ENCODE measurements around the gene RHOB. TPM values are rescaled to one million over a fixed set of nuclear protein-coding genes. Genes with fewer than 3 reads are reported as not detected.
A peak's percentile ranks its signal among the peaks of the same experiment; 100 is the strongest.

RHOB gene
- polyA plus RNA-seq, 3 donors = 43.3 to 602 (median 66.3) TPM

DNA sequence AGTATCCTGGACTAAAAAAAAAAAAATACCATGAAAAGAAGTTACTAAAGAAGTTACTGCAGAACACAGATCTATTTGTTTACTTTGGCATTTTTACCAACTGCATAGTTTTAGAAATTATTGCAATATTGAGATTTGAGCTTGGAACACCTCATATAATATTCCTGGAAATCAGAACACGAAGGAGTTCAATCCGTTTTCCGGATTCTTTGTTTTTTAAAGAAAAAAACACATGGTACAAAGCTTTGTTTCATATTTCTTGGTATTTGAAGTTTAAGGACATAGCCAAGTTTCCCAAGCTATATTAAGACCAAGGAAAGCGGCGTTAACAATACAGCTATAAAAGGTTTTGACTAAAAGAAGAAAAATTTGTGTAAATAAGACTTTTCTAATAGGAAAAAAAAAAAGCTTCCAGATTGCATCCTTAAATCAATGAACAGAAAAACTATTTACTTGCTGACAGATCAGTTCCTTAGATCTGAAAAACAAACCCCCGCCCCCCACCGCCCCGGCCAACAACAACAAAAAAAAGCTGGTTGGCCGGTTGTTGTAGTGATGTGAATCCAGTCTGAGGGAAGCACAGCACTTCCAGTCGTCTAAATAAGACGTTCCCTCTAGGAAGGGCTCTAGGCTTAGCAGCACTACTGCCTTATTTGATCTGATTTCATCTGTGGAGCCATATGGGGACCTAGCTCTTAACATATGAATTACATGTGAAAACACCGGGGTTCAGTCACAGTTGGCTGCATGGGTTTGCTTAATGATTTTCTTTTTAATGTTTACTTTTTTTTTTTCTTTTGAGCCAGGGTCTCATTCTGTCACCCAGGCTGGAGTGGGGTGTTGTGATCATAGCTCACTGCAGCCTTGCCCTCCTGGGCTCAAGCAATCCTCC is 2.5 kb upstream of the RHOB start:
- Histone ChIP-seq H3K4me1 (ENCODE audit: control insufficient read depth in 1 of 2, insufficient read depth in 2 of 2, low read length in 2 of 2) (peaks cover 36 to 55% of the 10 kb centered on the region in 2 donors), H3K4me2 (replicated peaks; ENCODE audit: extremely low read depth, low read length, poor library complexity, severe bottlenecking) (no peak overlapping the region), H3K9me3 (replicated peaks in 1 of 2; ENCODE audit: control insufficient read depth in 1 of 2, insufficient read depth in 1 of 2, low read length in 2 of 2) (no peaks in the 10 kb centered on the region), H3K27me3 (ENCODE audit: control insufficient read depth in 2 of 2, insufficient read depth in 2 of 2, low read length in 2 of 2) (peaks cover 0 to 9% of the 10 kb centered on the region in 2 donors), H2AFZ (ENCODE audit: insufficient read depth, low read depth, low read length, poor library complexity, severe bottlenecking) (no peak overlapping the region), H3K4me3 (replicated peaks in 1 of 3; ENCODE audit: low read depth in 2 of 3, low read length in 3 of 3) (no peak overlapping the region), H3K79me2 (ENCODE audit: insufficient read depth, low read length) (peaks cover 20% of the 10 kb centered on the region), H3K27ac (ENCODE audit: low read depth in 1 of 2, low read length in 2 of 2) (no peak overlapping the region), H4K20me1 (ENCODE audit: insufficient read depth, low read length) (peaks cover 24% of the 10 kb centered on the region), H3K9ac (ENCODE audit: insufficient read depth, low read length, poor library complexity, severe bottlenecking) (no peak overlapping the region), H3K36me3 (replicated peaks in 1 of 2; ENCODE audit: control insufficient read depth in 1 of 2, insufficient read depth in 2 of 2, low read length in 2 of 2) (peaks cover 0 to 5% of the 10 kb centered on the region in 2 donors)
- H3K27me3 Mint-ChIP-seq (ENCODE audit: low read depth in 3 of 3) = peaks cover 13 to 33% (median 28%) of the 10 kb centered on the region in 3 donors
- H3K36me3 Mint-ChIP-seq = peaks cover 14 to 16% of the 10 kb centered on the region in 2 donors
- H3K27ac Mint-ChIP-seq = peak overlapping the region in 1 of 7 donors; percentile 22
- intact Hi-C loops (cut with micrococcal nuclease) = loop anchor here in 1 of 2 donors (10.0 kb wide), 1 partner anchor 90 kb away; the partner anchor contains the start of gene PUM2
- peak overlapping the region in 1 of 2 donors; percentile 7 for H3K4me3 Mint-ChIP-seq
- WGBS (ENCODE audit: insufficient coverage) = 88% methylated on average over 2 of the region's 12 CpGs
- DNase-seq = no peak
- peaks cover 34% of the 10 kb centered on the region for H3K4me1 Mint-ChIP-seq
- TF ChIP-seq CTCF (IDR thresholded peaks at IDR 0.05) = no peak
- H3K9me3 Mint-ChIP-seq = peaks cover 0 to 8% (median 2%) of the 10 kb centered on the region in 7 donors

DNA sequence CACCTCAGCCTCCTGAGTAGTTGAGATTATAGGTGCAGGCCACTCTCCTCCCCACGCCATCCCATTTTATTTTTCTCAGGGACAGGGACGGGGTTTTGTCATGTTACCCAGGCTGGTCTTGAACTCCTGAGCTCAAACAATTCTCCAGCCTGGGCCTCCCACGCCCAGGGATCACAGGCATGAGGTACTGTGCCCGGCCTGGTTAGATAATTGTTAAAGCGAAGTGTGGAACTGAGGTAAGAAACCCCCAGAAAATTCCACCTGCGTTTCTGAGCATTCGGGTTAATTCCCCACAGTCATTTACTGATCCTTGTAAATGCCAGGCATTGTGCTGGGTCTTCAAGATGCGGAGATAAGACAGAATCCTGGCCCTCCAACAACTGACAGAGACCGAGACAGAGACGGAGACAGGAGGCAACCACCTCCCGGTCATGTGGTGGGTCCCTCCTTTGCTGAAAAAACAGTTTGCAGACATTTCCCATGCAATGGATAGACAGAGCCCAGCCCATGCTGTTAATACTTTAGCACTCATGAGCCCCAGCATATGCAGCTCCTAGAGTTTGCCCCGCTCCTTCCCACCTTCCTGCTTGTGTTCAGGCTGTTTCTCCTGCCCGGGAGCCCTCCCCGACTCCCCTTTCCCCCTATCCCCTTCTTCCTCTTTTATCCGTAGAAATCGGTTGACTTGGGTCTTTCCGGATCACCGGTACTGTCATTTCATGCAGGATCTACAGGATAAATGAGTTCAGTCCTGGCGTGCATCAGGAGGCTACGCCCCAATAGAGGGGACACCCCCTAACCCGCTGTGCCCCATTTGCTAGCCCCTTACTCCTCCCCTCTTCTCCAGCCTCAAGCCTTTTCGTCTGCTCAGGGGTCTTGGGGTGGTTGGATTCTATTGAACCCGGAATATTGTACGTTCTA is 1.6 kb upstream of the RHOB start:
- Mint-ChIP-seq H3K27me3 (ENCODE audit: low read depth in 3 of 3) (peaks cover 15 to 33% (median 32%) of the 10 kb centered on the region in 3 donors), H3K36me3 (peaks cover 18 to 22% of the 10 kb centered on the region in 2 donors), H3K27ac (peak overlapping the region in 1 of 7 donors; percentile 53), H3K4me1 (peaks cover 36% of the 10 kb centered on the region), H3K9me3 (peaks cover 0 to 8% (median 3%) of the 10 kb centered on the region in 7 donors), H3K4me3 (peak overlapping the region; percentile 6 to 75)
- Histone ChIP-seq H3K27ac (ENCODE audit: low read depth in 1 of 2, low read length in 2 of 2) (no peak overlapping the region), H2AFZ (ENCODE audit: insufficient read depth, low read depth, low read length, poor library complexity, severe bottlenecking) (no peak overlapping the region), H3K4me3 (replicated peaks in 1 of 3; ENCODE audit: low read depth in 2 of 3, low read length in 3 of 3) (peak overlapping the region in 1 of 3 experiments; percentile 26), H3K9me3 (replicated peaks in 1 of 2; ENCODE audit: control insufficient read depth in 1 of 2, insufficient read depth in 1 of 2, low read length in 2 of 2) (no peaks in the 10 kb centered on the region), H3K4me1 (ENCODE audit: control insufficient read depth in 1 of 2, insufficient read depth in 2 of 2, low read length in 2 of 2) (peaks cover 27 to 49% of the 10 kb centered on the region in 2 donors), H3K79me2 (ENCODE audit: insufficient read depth, low read length) (peaks cover 20% of the 10 kb centered on the region), H4K20me1 (ENCODE audit: insufficient read depth, low read length) (peaks cover 33% of the 10 kb centered on the region), H3K4me2 (replicated peaks; ENCODE audit: extremely low read depth, low read length, poor library complexity, severe bottlenecking) (no peak overlapping the region), H3K9ac (ENCODE audit: insufficient read depth, low read length, poor library complexity, severe bottlenecking) (no peak overlapping the region), H3K36me3 (replicated peaks in 1 of 2; ENCODE audit: control insufficient read depth in 1 of 2, insufficient read depth in 2 of 2, low read length in 2 of 2) (peaks cover 0 to 5% of the 10 kb centered on the region in 2 donors), H3K27me3 (ENCODE audit: control insufficient read depth in 2 of 2, insufficient read depth in 2 of 2, low read length in 2 of 2) (peaks cover 0 to 9% of the 10 kb centered on the region in 2 donors)
- DNase-seq = no peak
- TF ChIP-seq CTCF (IDR thresholded peaks at IDR 0.05) = no peak
- 66% methylated on average over 12 of the region's 24 CpGs for WGBS (ENCODE audit: insufficient coverage)
- intact Hi-C loops (cut with micrococcal nuclease) = loop anchor here (5.0 to 10.0 kb wide), 2 partner anchors 33 to 90 kb away; partner anchors contain the start of gene PUM2 (in 1 of the 2)
